NCI-H2227 (cell line): Measurements from ENCODE around the gene TAMALIN.

Experiments used
- DNase-seq: peaks from one replicate; lab custom pipeline; 2025; ENCODE audit not compliant: unreplicated experiment; lab: John Stamatoyannopoulos, UW

The TAMALIN gene

GRCh38 chr12:52035926-52036325 is 29.2 kb downstream of the TAMALIN start:
- no peak for DNase-seq

DNA sequence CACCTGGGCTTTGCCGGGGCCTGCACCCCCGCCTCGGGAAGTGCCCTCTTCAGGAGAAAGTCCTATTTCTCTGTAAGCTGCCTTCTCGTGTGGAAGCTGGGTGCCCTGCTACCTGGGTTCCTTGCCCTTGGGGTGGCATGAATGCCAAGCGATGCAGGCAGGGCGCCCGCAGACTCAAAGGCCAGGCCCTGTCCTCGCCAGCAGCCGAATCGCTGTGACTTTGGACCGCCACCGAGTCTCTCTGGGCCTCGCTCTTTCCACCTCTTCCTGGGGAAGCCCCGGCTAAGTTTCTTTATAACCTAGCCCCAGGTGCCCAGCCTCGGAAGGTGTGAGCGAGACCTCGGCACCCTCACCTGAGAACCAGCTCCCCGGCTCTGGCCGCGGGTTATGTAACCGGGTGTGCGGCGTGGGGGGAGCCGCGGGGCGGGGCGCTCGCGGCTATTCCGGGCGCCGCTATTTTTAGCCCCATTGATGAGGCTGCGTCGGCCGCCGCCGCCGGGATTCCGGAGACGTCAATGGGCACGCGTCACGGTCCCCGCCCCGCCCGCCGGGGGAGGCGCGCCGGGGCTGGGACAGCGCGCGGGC is 29.9 kb downstream of the TAMALIN start:
- DNase-seq, result peak; percentile 81

GRCh38 chr12:52037248-52037861 is 30.6 kb downstream of the TAMALIN start:
- peak; percentile 20 for DNase-seq

DNA sequence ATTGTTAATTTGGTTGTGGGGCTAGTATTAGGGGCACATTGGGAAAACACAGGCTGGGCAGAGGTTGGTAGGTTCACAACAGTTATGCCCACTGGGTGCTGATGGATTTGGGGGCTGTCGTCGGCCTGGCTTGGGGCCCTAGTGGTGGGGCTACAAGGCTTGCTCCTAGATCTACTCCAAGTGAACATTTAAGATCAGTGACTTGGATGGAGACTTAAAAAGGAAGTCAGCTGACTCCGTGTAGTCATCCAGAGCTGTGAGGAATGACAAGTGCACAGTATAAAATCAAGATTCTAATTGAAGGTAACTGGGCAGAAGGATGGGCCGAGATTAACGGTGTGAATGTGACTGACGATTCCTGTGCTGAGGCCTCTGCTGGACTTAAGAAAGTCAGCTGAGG is 31.7 kb downstream of the TAMALIN start:
- DNase-seq, result no peak

- DNase-seq, result no peak
Measured at GRCh38 chr12:52041035-52041434, 34.3 kb downstream of the TAMALIN start.

DNA sequence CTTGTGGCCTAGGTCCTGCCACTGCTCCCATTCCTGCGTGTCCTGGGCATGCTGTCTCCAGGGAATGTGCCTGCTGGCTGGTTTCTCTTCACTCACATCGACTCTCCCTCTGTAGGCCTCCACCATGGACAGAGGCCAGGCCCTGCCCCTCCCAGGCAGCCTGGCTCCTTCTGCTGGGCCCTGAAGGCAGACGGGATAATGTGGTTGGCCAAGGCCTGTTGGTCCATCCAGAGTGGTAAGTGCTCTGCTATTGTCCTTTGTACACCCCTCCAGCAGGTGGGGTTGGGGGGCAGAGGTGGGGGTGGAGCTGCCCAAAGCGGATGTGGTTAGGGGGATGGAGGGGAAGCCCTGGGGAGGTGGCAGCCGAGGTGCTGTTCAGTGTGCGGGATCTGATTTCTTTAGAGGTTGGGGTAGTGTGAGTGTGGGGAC is 35.0 kb downstream of the TAMALIN start:
- DNase-seq, result no peak

GRCh38 chr12:52042706-52043385 is 36.1 kb downstream of the TAMALIN start:
- no peak for DNase-seq

DNA sequence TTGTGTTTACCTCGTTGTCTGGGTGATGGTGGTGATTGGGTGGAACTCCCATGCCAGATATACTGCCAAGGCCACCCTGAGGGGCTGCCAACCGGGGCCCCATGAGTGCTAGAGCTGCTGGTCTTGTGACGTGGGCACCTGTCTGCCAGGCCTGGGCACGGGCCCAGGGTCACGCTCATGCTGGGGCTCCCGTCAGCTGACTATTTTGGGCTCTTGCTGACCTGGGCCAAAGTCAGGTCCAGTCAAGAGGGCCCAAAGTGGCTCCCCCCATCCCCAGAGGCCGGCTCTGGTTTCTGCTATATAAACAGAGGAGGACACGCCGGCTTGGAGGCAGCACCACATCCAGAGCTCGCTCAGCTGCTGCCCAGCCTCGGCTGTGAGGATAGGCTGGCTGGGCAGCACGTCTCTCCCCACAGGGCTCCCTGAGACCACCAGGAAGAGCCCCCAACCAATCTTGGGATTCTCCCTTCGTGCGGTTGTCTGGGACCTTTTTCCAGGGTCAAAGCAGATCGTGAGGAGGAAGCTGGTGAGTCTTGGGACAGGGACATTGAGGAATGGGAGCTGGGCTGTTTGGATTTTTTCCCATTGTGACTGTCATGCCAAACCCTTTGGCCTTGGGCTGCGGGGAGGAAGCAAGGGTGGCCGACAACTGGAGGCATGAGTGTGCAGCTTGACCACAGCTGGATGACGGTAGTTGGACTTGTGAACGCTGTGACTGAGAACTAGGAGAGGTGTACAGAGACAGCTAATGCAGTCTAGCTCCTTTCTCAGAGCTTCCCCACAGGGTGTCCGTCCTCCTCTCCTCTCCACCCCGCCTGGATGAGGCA is 36.9 kb downstream of the TAMALIN start:
- DNase-seq, result no peak

GRCh38 chr12:52044292-52044983 is 37.7 kb downstream of the TAMALIN start:
- no peak for DNase-seq

DNA sequence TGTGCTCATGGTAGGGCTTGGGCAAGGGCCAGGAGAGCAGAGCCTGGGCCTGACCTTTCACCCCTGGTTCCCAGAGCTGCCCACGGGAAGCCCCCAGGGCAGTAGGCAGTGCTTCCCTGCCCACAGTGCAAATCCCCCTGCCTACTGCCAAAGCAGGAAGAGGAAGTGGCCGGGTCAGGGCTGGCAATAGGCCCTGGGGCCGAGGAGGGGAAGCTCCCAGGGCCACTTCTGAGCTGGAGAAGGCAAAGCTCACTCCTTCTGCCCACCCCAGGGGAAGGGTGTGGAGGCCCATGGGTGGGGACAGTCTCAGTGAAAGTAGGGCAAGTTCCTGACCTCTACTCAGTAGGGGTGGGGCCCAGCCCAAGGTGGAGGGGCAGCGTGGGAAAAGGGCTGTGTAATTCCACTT is 39.1 kb downstream of the TAMALIN start:
- DNase-seq, result no peak

DNA sequence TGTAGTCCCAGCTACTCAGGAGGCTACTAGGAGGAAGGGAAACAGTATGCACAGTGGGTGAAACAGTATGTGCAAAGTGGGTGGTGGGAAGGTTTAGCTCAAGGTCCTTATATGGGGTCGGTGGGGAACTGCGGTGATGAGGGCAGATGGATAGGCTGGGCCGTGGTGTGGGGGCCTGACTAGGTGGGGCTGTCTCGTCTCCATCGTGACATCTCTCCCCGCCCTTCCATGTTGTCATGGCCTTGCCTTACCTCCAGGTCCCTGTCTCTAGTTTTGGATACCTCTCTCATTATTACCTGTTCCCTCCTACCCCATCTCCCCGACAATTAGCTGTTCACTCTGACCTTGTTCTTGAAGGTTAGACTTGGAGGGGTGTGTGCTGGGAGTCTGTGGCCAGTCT is 40.1 kb downstream of the TAMALIN start:
- DNase-seq, result no peak

DNA sequence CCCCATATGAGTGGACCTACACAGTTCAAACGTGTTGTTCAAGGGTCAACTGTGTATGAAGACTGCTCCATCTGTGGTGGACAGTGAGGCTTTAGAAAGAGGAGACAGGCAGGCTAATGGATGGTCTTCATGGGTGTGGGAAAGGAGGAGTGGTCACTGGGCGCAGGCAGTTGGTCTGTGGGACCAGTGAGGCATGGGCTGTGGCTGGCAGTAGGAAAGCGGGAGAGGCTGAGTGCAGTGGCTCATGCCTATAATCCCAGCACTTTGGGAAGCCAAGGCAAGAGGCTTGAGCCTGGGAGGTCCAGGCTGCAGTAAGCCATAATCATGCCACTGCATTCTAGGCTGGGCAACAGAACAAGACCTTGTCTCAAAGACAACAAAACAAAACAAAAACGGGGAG is 42.5 kb downstream of the TAMALIN start:
- no peak for DNase-seq

GRCh38 chr12:52049688-52050087 is 42.9 kb downstream of the TAMALIN start:
- DNase-seq, result no peak

- no peak for DNase-seq
Measured at GRCh38 chr12:52050116-52050757, 43.5 kb downstream of the TAMALIN start.

GRCh38 chr12:52050758-52051541 is 44.2 kb downstream of the TAMALIN start, which contains the start of gene NR4A1:
Gene NR4A1, plus strand, starts transcription at chr12:52051442. Its CDS starts 2,887 bp downstream, at chr12:52054329.
- DNase-seq, result peak; percentile 87

DNA sequence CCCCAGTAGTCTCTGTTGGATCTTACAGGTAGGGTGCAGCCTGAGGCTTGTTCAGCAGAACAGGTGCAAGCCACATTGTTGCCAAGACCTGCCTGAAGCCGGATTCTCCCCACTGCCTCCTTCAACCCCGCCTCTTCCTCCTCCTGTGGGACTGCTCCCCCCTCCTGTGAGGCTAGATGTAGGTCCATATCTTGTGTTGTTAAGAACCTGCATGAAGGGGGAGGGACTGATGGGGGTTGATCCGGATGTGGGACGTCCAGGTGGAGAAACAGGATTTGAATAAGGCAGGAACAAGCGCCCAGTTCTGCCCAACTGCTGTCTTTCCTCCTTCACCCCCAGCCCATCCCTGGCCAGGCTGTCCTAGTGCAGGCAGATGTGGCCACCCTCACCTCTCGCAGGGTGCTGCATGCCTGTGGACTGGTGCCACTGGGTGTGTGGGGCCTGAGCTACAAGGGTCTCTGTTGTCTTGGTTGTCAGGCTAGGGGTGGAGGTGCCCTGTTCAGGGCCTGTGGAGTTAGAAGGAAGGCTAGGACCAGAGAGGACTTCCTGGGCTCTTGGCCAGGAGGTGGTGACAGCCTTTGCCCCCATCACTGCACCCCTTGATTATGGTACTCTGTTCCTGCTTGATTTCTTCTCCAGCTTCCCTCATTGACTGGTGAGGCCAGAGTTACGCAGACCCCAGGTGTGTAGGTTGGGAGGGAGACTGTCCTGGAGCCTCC is 45.9 kb downstream of the TAMALIN start:
- no peak for DNase-seq

GRCh38 chr12:52053536-52054209 is 46.9 kb downstream of the TAMALIN start:
- no peak for DNase-seq

DNA sequence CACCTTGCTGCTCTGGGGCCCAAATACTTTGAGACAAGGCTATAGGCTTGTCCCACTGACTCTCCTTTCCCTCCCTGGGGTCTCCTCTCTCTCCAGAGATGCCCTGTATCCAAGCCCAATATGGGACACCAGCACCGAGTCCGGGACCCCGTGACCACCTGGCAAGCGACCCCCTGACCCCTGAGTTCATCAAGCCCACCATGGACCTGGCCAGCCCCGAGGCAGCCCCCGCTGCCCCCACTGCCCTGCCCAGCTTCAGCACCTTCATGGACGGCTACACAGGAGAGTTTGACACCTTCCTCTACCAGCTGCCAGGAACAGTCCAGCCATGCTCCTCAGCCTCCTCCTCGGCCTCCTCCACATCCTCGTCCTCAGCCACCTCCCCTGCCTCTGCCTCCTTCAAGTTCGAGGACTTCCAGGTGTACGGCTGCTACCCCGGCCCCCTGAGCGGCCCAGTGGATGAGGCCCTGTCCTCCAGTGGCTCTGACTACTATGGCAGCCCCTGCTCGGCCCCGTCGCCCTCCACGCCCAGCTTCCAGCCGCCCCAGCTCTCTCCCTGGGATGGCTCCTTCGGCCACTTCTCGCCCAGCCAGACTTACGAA is 47.6 kb downstream of the TAMALIN start:
- no peak for DNase-seq
